OCI-LY3 (cell line): ENCODE results near the gene NR2F2.

Experiments used
- CTCF ChIP-seq: fragments of 200-600, 300-600 bp; sonication (generic); IDR thresholded peaks from 2 replicates; pipeline ENCODE4 v1.5.1; 2014; ENCODE audit warnings: antibody characterized with exemption, low read length, low read depth
- EZH2phosphoT487 ChIP-seq: fragments of 200-600 bp; shearing (Covaris generic); IDR thresholded peaks from 2 replicates; pipeline ENCODE4 v1.6.1; 2018; ENCODE audit warnings: antibody characterized with exemption, mixed run types, low read depth

- TF ChIP-seq CTCF = no peak
- TF ChIP-seq EZH2phosphoT487 = no peak
Observed at GRCh38 chr15:96350934-96351724, 20.6 kb downstream of the NR2F2 start.
